Stomach (tissue), 9 donors: Measurements from ENCODE around the gene RGS17. TPM values are rescaled to one million over a fixed set of nuclear protein-coding genes. Genes with fewer than 3 reads are reported as not detected.

Source experiments
- DNase-seq, 2 donors: peaks; one replicate each; pipeline versions ENCODE4 v3.0.0 to v3.0.0-alpha.2; 2013 to 2019
- H3K27ac ChIP-seq, 5 donors: fragments of 200-600 bp in 4 of 5; sonication (generic) in 4 of 5; one replicate each; pipeline ENCODE4 v1.5.1; 2013 to 2019; ENCODE audit warnings: mild to moderate bottlenecking in 1 of 5, moderate library complexity in 1 of 5
- H3K27me3 ChIP-seq, 3 donors: fragments of 200-600 bp; sonication (generic); one replicate each; pipeline ENCODE4 v1.5.1; 2017 to 2019; ENCODE audit warnings: mixed run types in 1 of 3
- H3K36me3 ChIP-seq, 4 donors: fragments of 200-600 bp; sonication (generic); 1 replicate in 3 of 4; 2 replicates in 1 of 4; pipeline ENCODE4 v1.5.1; 2016 to 2019
- H3K4me1 ChIP-seq, 4 donors: fragments of 200-600 bp; sonication (generic); one replicate each; pipeline ENCODE4 v1.5.1; 2016 to 2019
- H3K4me3 ChIP-seq, 4 donors: fragments of 200-600 bp; sonication (generic) in 3 of 4; one replicate each; pipeline ENCODE4 v1.5.1; 2016 to 2019; ENCODE audit warnings: mild to moderate bottlenecking in 1 of 4
- H3K9me3 ChIP-seq, 4 donors: fragments of 200-600 bp; sonication (generic); one replicate each; pipeline ENCODE4 v1.5.1; 2016 to 2019
- CTCF ChIP-seq, 7 experiments: fragments of 450-650 bp in 4 of 7; fragments of 200-600 bp in 3 of 7; sonication (generic) in 3 of 7; IDR thresholded peaks; one replicate each; pipeline ENCODE4 v1.5.1; 2016 to 2019; ENCODE audit warnings: antibody characterized with exemption in 7 of 7, control low read depth in 2 of 7, mild to moderate bottlenecking in 1 of 7
- EP300 ChIP-seq: sonication (generic); formaldehyde crosslinking; IDR thresholded peaks from one replicate; pipeline ENCODE4 v1.6.1; 2017; ENCODE audit warnings: antibody characterized with exemption
- POLR2A ChIP-seq, 4 donors: fragments of 450-650 bp; IDR thresholded peaks; one replicate each; pipeline ENCODE4 v1.6.1; 2016; ENCODE audit warnings: antibody characterized with exemption in 4 of 4, control low read depth in 2 of 4, mild to moderate bottlenecking in 1 of 4, moderate library complexity in 1 of 4
- POLR2AphosphoS5 ChIP-seq, 3 donors: sonication (generic); formaldehyde crosslinking; IDR thresholded peaks; one replicate each; pipeline ENCODE4 v1.6.1; 2016; ENCODE audit warnings: antibody characterized with exemption in 3 of 3
- WGBS, 5 donors: extraction: QIAGEN DNeasy Blood & Tissue Kit in 3 of 5; methylation state at CpG; one replicate each; pipeline versions ENCODE4 v1.1.5 to v1.1.7; 2013 to 2018; 5-methylcytosine and 5-hydroxymethylcytosine counted together
- intact Hi-C: fragments of 100-400 bp; cut with DNase I; formaldehyde crosslinking; loops from one replicate; pipeline ENCODE4 v1.15.1; 2023; ENCODE audit warnings: low total_unique reads
- polyA plus RNA-seq, 3 donors: library from polyadenylated mRNA; stranded (reverse); fragments of 200-250 nt; gene quantifications; one replicate each; pipeline ENCODE4 v1.2.3, GENCODE V29; 2013
- total RNA-seq, 5 donors: library from RNA; depleted of rRNA; stranded (reverse); fragments of >200 nt; gene quantifications; one replicate each; pipeline versions ENCODE4 v1.1.0 to v1.2.3, GENCODE V29; 2014 to 2016
- donor health status: healthy with polysubstance abuse.
- donor health status: Bipolar disorder and iron deficiency.
- donor health status: healthy.

Gene RGS17
- total and polyA plus RNA-seq, 8 donors: 0.33 to 2.8 (median 1.7) TPM; not detected in 1

GRCh38 chr6:153086225-153086990 is 44.7 kb downstream of the RGS17 start:
- TF ChIP-seq POLR2AphosphoS5 (IDR thresholded peaks at IDR 0.05) (no peak), CTCF (IDR thresholded peaks at IDR 0.05) (no peak), POLR2A (IDR thresholded peaks at IDR 0.05) (no peak), EP300 (no peak)
- no peak overlapping the region for H3K27ac ChIP-seq
- no peaks in the 10 kb centered on the region for H3K4me1 ChIP-seq
- no peak overlapping the region for H3K4me3 ChIP-seq
- DNase-seq: no peak
- H3K9me3 ChIP-seq: no peaks in the 10 kb centered on the region
- H3K27me3 ChIP-seq: no peaks in the 10 kb centered on the region
- no peaks in the 10 kb centered on the region for H3K36me3 ChIP-seq
- intact Hi-C loops: no loop called here
- whole genome bisulfite sequencing, 5 donors: 81 to 88% (median 84%) methylated on average over 5 of the region's 5 CpGs

GRCh38 chr6:153085239-153085638 is 45.8 kb downstream of the RGS17 start:
- H3K9me3 ChIP-seq: no peaks in the 10 kb centered on the region
- H3K4me1 ChIP-seq: no peaks in the 10 kb centered on the region
- no peak overlapping the region for H3K27ac ChIP-seq
- 53 to 66% (median 53%) methylated on average over 5 of the region's 5 CpGs for WGBS, 5 donors
- H3K4me3 ChIP-seq: no peak overlapping the region
- DNase-seq: no peak
- H3K36me3 ChIP-seq: no peaks in the 10 kb centered on the region
- intact Hi-C loops: no loop called here
- TF ChIP-seq EP300 (no peak), POLR2AphosphoS5 (IDR thresholded peaks at IDR 0.05) (no peak), CTCF (IDR thresholded peaks at IDR 0.05) (no peak), POLR2A (IDR thresholded peaks at IDR 0.05) (no peak)
- no peaks in the 10 kb centered on the region for H3K27me3 ChIP-seq

GRCh38 chr6:153084393-153084792 is 46.7 kb downstream of the RGS17 start:
- H3K4me1 ChIP-seq: no peaks in the 10 kb centered on the region
- no peak for DNase-seq
- 65 to 77% (median 69%) methylated on average over 3 of the region's 3 CpGs for WGBS, 5 donors

GRCh38 chr6:153083869-153084268 is 47.2 kb downstream of the RGS17 start:
- H3K27me3 ChIP-seq: no peaks in the 10 kb centered on the region
- no peaks in the 10 kb centered on the region for H3K36me3 ChIP-seq
- intact Hi-C loops: no loop called here
- H3K4me3 ChIP-seq: no peak overlapping the region
- H3K9me3 ChIP-seq: no peaks in the 10 kb centered on the region
- H3K27ac ChIP-seq: no peak overlapping the region
- H3K4me1 ChIP-seq: no peaks in the 10 kb centered on the region
- TF ChIP-seq CTCF (IDR thresholded peaks at IDR 0.05): no peak
- no peak for TF ChIP-seq EP300
- TF ChIP-seq POLR2A (IDR thresholded peaks at IDR 0.05): no peak
- no peak for DNase-seq

More at GRCh38 chr6:153084393-153084792, 46.7 kb downstream of the RGS17 start:
- TF ChIP-seq POLR2AphosphoS5 (IDR thresholded peaks at IDR 0.05) (no peak), EP300 (no peak), CTCF (IDR thresholded peaks at IDR 0.05) (no peak), POLR2A (IDR thresholded peaks at IDR 0.05) (no peak)
- Histone ChIP-seq H3K36me3 (no peaks in the 10 kb centered on the region), H3K27me3 (no peaks in the 10 kb centered on the region), H3K27ac (no peak overlapping the region), H3K4me3 (no peak overlapping the region), H3K9me3 (no peaks in the 10 kb centered on the region)
- intact Hi-C loops: no loop called here
